Right ventricle myocardium inferior (tissue), 1 donor: ENCODE measurements around the gene LEMD3. TPM values are rescaled to one million over a fixed set of nuclear protein-coding genes. Genes with fewer than 3 reads are reported as not detected.

ENCODE experiments used
- ATAC-seq: fragments of 200-7000 bp; cut with Tn5 transposase; one replicate; pipeline ENCODE4 v1.9.1; 2020; ENCODE audit warnings: mild to moderate bottlenecking, moderate library complexity
- DNase-seq: peaks from one replicate; pipeline ENCODE4 v3.0.0; 2021; ENCODE audit errors: missing footprints
- intact Hi-C: fragments of 100-400 bp; cut with DNase I; formaldehyde crosslinking; loops from one replicate; pipeline ENCODE4 v1.11.0; 2022
- total RNA-seq: library from RNA; stranded (reverse); fragmentation: NEBNext Ultra II Directional; extraction: Animal tissue kit (Norgen Biotek cat#: 25700); gene quantifications from one replicate; pipeline ENCODE4 v1.2.1, GENCODE V29; 2021
- donor health status: DM: no; HTN: yes; CAD: no; lungs with severe emphysema.

Gene LEMD3
- total RNA-seq, 1 donor from 2014 or later = 12.9 TPM

DNA sequence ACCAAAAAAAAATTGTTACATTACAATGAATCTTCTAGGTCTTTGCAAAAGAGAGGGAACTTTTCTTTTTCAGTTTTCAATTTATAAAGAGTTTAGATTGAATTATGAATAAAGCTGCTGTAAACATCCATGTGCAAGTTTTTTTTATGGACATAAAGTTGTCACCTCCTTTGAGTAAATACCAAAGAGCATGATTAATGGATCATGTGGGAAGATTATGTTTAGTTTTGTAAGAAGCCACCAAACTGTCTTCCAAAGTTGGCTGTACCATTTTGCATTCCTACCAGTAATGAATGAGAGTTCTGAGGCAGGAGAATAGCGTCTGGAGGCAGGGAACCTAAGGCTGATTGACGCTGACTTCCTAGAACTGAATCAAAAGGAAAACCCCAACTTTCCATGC, 30.2 kb downstream of the LEMD3 start:
- no peak for ATAC-seq
- intact Hi-C loops = no loop called here
- DNase-seq = no peak

DNA sequence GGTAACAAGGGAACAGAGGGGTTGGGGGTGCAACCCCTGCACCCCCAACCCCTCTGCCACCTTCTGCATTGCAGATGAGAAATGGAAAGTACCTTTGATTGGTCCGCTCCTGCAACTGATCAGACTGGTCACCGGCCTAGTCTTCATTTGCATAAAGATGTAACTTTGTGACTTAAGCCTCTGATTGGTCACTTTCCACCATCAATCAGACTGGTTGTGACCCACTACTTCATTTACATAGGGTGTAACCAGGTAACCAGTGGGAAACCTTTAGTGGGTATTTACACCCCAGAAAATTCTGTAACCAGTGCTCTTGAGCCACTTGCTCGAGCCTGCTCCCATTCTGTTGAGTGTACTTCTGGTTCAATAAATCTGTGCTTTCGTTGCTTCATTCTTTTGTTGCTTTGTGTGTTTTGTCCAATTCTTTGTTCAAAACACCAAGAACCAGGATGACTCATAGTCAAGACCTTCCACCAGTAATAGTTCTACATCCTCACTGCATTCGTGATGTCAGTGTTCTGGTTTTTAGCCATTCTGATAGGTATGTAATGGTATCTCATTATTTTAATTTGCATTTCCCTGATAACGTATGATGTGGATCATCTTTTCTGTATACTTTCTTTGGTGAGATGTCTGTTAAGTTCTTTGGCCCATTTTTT, 30.8 kb downstream of the LEMD3 start:
- ATAC-seq (no peak), DNase-seq (no peak)
- intact Hi-C loops = no loop called here

DNA sequence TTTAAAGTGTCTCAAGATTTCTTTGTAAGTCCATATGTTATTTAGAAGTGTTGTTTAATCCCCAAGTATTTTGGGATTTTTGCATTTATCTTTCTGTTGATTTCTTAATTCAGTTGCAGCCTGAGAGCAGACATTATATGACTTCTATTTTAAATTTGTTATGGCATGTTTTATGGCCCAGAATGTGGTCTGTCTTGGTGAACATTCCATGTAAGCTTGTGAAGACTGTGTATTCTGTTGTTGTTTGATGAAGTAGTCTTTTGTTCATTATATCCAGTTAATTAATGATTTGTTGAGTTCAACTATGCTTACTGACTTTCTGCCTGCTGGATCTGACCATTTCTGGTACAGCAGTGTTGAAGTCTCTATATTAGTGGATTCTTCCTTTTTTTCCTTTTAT, 34.0 kb downstream of the LEMD3 start:
- DNase-seq (no peak), ATAC-seq (no peak)
- intact Hi-C loops = no loop called here

DNA sequence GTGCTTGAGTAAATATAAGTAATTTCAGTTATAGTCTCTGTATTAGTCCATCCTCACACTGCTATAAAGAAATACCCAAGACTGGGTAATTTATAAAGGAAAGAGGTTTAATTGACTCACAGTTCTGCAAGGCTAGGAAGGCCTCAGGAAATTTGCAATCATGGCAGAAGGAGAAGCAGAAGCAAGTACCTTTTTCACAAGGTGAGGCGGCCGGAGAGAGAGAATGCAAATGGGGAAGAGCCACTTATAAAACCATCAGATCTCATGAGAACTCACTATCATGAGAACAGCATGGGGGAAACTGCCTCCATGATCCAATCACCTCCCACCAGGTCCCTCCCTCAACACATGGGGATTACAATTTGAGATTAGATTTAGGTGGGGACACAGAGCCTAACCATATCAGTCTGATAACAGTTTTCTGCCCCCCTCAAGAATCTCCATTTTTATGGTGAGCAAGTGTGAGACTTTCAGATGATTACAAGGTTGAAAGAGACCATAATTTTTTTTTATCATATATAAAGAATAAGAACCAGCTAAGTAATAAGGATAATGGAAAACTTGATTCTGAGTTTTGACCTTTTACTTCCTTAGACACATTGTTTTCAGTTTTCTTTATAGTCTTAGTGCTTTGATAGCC, 35.6 kb downstream of the LEMD3 start:
- no peak for DNase-seq
- intact Hi-C loops = loop anchor here (5.0 kb wide), 1 partner anchor 33 kb away; no protein-coding TSS in a partner anchor
- ATAC-seq = no peak

DNA sequence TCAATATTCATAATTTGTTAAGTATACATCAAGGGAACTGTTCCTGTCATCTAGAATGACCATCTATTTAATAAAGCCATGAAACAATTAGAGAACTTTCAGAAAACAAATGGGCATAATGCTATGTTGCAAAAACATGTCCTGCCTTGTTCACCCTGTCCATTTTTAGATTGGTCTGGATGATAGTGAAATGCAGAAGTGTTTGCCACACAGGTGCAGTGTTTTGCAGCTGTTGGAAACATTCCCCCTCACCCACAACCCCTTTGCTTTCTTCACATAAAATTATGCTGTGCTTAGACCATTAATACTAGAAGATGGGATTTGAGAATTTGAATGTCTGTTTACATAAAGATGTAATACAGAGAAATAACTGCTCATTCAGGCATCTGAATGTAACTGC, 36.5 kb downstream of the LEMD3 start:
- ATAC-seq (no peak), DNase-seq (no peak)
- intact Hi-C loops = loop anchor here (5.0 kb wide), 1 partner anchor 34 kb away; no protein-coding TSS in a partner anchor

DNA sequence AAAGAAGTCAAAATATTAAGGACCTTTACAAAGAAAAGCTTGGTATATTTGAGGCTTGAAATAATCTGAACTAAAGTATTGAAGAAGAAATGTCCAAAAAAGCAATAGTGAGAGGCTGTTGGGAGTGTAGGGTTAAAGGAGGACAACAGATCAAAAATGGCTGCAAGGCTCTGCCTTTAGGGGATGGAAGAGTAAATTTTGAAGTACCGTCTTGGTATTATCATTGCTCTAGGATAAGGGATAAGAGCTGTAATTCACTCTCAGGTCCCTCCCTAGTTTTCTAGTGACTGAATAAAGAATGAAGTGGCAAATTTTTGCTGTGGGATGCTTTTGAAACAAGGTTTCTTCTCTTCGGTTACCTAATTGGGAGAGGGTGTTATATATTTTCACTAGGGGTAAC, 38.7 kb downstream of the LEMD3 start:
- intact Hi-C loops = loop anchor here (5.0 kb wide), 1 partner anchor 36 kb away; no protein-coding TSS in a partner anchor
- no peak for ATAC-seq
- no peak for DNase-seq

DNA sequence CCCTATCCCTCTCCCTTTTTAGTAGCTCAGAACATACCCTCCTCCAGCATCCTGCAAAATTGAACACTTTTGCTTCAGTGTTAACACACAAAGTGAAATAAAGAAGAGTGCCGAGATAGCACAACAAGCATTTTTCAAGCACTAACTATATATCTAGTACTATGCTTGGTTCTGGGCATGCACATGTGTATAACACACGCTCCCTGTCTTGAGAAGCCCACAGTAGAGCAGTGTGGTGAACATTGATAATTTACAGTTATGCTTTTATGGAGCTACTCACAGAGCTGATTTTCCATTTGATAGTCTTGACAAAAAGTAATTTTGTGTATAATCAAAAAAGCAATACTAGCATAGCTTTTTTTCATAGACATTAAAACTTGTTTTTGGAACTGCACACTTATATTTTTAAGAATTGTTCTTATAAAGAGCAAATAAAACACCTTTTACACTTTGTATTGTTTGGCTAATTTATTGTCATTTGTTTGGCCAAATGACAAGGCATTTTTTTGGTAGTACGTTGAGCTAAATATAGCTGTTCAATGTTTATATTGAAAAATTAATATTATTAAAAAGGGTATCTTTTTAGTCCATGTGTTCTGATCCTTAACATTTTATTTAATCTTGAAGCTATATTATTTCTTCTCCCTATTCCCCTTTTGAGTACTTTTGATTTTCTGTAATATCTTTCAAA, 39.7 kb downstream of the LEMD3 start:
- DNase-seq (no peak), ATAC-seq (no peak)
- intact Hi-C loops = loop anchor here (5.0 kb wide), 1 partner anchor 37 kb away; no protein-coding TSS in a partner anchor

DNA sequence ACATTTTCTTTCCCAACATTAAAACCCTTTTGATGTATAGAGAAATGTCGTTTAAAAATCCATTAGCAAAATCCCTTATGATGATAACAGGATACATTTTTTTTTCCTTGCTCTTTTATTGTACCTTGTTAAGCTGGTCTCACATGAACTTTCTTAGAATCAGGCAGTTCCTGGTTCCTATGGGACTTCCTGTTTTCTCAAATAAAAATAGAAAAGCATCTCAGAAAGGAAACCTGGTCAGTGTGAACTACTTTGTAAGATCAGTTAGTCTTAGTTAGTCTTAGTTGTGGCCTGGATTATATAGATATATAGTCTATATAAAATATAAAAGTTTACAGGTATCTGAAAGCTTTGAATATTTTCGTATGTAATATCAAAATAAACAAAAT, 40.3 kb downstream of the LEMD3 start:
- DNase-seq (no peak), ATAC-seq (no peak)
- intact Hi-C loops = loop anchor here (5.0 kb wide), 1 partner anchor 37 kb away; no protein-coding TSS in a partner anchor

DNA sequence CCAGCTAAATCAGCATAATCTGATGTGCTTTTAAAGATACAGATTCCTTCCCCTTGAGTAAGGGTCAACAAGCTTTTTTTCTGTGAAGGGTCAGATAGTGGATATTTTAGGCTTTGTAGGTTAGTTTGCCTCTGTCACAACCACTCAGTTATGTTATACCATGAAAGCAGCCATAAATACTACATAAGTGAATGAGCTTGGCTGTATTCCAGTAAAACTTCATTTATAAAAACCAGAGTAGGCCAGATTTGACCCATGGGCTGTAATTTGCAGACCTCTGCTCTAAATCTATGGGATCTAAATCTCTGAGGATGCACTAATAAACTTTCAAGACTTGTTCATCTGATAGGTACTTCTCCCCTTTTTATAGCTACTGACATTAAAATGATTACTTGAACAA, 47.7 kb downstream of the LEMD3 start:
- ATAC-seq = no peak
- intact Hi-C loops = no loop called here
- DNase-seq = no peak

DNA sequence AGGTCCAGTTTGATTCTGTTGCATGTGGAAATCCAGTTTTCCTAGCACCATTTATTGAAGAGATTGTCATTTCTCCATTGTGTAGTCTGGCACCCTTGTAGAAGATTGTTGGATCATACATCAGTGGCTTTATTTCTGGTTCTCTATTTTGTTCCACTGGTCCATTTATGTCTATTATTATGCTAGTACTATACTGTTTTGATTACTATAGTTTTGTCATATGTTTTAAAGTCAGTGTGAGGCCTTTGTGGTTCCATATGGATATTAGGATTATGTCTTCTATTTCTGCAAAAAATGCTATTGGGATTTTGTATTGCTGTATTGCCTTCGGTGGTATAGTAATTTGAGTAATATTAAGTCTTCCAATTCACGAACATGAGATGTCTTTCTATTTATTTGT, 51.4 kb downstream of the LEMD3 start:
- intact Hi-C loops = no loop called here
- ATAC-seq (no peak), DNase-seq (no peak)

DNA sequence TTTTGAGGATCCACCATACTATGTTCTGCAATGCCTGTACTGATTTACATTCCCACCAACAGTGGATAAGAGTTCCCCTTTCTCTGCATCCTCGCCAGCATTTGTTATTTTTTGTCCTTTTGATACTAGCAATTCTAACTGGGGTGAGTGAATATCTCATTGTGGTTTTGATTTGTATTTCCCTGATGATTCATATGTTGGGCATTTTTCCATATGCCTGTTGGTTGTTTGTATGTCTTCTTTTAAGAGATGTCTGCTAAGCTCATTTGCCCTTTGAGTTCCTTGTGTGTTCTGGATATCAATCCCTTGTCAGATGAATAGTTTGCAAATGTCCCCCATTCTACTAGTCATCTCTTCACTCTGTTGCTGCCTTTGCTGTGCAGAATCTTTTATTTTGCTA, 60.1 kb downstream of the LEMD3 start:
- intact Hi-C loops = no loop called here
- no peak for ATAC-seq

DNA sequence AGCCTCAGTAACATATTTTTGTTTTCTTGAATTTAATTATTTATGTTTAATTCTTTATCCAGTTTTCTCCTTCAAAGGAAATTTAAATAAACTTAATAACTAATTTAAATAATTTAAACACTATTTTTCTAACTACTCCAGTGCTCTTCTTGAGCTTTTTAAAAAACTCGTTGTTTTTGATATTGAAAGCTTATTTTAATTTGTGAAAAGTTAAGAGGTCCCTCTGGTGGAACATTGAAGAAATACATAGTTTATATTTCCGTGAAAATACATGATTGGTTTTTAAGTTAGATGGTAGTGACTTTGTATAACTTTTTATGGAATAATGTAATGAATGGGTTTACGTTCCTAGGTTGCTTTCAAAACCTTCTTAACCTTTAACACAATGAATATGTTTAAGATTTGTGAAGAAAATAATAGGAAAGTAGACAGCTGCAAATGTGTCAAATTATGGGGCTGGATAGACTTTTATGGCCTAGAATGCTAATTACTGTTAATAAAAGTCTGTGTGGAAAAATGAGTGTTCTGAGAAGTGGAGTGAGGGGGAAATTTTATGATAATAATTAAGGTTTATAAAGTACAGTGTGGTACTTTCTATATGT, 63.2 kb downstream of the LEMD3 start:
- DNase-seq = no peak
- ATAC-seq = no peak

More for the DNA sequence above, 60.1 kb downstream of the LEMD3 start:
- DNase-seq = no peak

DNA sequence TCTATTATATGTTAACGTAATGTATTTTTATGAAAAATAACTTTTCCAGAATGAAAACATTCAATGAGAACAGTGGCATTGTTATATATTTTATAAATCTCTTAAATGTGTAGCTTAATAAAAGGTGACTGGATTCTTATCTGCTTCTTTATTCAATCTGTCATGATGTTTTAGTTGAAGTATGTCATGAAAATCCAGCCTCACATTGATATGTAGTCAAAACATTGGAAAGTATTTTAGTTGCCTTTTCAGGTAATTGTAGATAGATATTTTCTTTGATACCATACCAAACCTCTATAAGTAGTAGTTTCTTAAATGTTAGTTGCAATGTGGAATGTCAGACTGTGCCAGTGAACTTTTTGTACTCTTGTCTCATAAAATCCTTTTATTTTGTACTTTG, 67.8 kb downstream of the LEMD3 start:
- DNase-seq (no peak), ATAC-seq (no peak)
- intact Hi-C loops = no loop called here

More for the DNA sequence above, 63.2 kb downstream of the LEMD3 start:
- intact Hi-C loops = loop anchor here (5.0 kb wide), 3 partner anchors 60 to 340 kb away; partner anchors contain the start of gene WIF1

DNA sequence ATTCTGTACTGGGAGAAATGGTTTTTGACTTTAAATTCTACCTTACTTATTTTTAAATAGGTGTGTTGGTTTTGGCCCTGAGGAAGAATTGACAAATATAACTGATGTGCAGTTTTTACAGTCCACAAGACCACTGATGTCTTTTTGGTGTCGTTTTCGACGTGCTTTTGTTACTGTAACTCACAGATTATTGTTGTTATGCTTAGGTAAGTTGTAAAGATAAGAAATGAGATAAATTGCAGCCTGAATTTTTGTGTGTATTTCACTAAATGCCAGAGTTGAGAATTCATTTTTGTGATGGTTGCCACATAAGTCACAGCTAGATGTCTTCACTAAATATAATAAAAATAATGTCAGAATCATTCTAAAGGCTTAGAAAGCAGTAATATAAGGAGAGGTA, 69.2 kb downstream of the LEMD3 start:
- no peak for ATAC-seq

DNA sequence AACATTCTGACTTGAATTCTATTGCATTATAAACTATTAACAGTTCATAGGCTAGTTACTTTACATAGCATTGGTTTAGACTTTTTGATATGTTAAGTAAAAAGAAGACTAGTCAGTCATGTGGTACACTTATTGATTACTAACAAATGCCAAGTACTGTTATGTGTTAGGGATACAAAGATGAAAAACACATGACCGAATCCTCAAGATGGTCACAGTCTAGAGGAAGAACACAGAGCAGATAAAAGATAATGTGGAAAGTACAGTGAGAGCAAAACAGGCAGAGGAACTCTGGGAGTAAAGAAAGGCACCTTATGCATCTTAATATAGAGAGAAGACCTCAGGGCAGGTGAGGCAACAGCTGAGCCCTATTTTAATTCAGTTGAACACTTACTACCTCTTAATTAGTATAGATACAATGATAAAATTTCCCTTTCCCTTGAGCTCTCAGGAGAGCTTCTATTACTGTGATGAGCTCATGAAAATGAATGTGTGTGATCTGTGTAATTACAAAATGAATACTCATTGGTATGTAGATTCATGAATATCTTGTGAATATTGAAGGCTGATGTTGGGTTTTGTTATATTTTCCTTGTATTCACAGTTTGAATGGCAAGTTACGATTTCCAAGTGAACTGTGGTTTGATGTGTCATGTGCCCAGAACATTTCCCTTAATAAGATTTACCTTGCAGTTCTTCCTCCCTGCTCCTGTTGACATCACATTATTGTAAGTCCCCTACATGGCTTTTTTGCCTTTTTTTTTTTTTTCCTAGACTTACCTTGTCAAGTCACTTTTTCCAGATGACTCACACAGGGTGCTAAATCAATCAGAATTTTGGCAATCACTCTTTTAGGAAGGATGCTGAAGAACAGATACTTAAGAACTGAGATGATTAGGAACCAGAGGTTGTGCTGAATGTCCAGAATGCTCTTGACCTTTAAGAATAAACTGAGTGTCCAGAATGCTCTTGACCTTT, 79.6 kb downstream of the LEMD3 start:
- intact Hi-C loops = no loop called here
- ATAC-seq (no peak), DNase-seq (no peak)

More for the DNA sequence above, 69.2 kb downstream of the LEMD3 start:
- no peak for DNase-seq
- intact Hi-C loops = no loop called here

DNA sequence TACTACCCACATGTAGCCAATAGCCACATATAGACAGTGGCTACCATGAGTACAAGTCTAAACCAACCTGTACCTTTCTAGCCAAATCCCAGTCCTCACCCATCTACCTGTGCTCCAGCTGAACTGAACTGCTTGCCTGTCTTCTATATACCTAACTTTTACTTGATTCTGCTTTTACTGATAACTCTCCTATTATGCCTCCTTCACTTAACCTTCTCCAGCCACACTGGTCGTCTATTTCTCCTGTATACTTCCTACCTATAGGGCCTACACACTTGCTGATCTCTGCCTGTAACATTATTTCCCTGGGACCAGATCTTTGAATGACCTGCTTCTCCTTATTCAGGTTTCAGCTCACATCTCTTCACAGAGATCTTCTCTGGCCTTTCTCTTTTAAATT, 83.1 kb downstream of the LEMD3 start:
- no peak for ATAC-seq
- no peak for DNase-seq
- intact Hi-C loops = no loop called here

DNA sequence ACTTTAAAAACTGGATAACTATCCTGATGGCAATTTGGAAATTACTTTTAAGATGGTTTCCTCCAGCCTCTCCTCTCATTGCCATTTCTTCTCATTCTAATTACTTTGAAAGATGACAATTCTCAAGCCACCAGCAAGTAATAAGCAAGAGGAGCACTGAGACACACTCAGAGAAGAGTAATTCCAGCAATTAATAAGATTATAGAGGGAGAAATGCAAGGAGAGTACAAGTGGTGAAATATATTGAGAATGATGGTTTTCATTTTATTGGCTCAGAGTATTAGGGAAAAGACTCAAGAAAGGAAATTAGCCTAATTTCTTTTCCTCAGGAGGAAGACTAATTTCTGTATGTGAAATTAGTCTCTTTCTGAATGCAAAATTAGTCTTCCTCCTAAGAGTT, 88.6 kb downstream of the LEMD3 start:
- DNase-seq (no peak), ATAC-seq (no peak)
- intact Hi-C loops = no loop called here

DNA sequence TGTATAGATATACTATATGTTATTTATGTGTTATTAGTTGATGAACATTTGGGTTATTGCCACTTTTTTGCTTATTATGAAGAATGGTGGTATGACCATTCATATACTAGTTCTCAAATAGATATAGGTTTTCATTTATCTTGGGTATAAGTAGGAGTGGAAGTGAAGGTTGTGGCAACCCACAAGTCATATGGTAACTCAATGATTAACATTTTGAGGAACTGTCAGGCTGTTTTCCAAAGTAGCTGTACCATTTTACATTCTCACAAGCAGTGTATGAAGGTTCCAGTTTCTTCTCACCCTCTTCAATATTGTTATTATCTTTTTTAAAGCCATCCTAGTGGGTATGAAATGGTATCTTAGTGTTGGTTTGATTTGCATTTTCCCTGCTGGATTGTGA, 90.1 kb downstream of the LEMD3 start:
- DNase-seq (no peak), ATAC-seq (no peak)
- intact Hi-C loops = no loop called here
